GM13977 (cell line): ENCODE measurements around the gene RAB7A.
"Not testable (repeated sequence)": the region's sequence is repeated elsewhere in the genome, so short reads cannot be mapped to it uniquely, and the experiment has no call there.

Experiments used
- DNase-seq: peaks from one replicate; pipeline ENCODE4 v3.0.0; 2012; ENCODE audit warnings: low spot score
- in situ Hi-C: fragments of 300-500 bp; cut with MboI; formaldehyde crosslinking; loops from one replicate; pipeline ENCODE4 v1.12.0; 2022; ENCODE audit warnings: low sequenced_read_pairs, low pct_unique_long_range_greater_than_20kb, mixed read lengths, inconsistent platforms; ENCODE audit not compliant: unreplicated experiment
- TF ChIP-seq, protein P1 (sequence below): IDR thresholded peaks from 2 replicates; pipeline ENCODE4 v1.5.1; 2012; ENCODE audit warnings: mild to moderate bottlenecking, control low read depth; ENCODE audit not compliant: insufficient read depth; ENCODE audit errors: extremely low read depth, missing control alignments

The RAB7A gene

GRCh38 chr3:128823631-128824030 is 97.6 kb downstream of the RAB7A start:
- DNase-seq: no peak
- TF ChIP-seq, protein P1, sequence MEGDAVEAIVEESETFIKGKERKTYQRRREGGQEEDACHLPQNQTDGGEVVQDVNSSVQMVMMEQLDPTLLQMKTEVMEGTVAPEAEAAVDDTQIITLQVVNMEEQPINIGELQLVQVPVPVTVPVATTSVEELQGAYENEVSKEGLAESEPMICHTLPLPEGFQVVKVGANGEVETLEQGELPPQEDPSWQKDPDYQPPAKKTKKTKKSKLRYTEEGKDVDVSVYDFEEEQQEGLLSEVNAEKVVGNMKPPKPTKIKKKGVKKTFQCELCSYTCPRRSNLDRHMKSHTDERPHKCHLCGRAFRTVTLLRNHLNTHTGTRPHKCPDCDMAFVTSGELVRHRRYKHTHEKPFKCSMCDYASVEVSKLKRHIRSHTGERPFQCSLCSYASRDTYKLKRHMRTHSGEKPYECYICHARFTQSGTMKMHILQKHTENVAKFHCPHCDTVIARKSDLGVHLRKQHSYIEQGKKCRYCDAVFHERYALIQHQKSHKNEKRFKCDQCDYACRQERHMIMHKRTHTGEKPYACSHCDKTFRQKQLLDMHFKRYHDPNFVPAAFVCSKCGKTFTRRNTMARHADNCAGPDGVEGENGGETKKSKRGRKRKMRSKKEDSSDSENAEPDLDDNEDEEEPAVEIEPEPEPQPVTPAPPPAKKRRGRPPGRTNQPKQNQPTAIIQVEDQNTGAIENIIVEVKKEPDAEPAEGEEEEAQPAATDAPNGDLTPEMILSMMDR: no peak
- in situ Hi-C loops: no loop called here

DNA sequence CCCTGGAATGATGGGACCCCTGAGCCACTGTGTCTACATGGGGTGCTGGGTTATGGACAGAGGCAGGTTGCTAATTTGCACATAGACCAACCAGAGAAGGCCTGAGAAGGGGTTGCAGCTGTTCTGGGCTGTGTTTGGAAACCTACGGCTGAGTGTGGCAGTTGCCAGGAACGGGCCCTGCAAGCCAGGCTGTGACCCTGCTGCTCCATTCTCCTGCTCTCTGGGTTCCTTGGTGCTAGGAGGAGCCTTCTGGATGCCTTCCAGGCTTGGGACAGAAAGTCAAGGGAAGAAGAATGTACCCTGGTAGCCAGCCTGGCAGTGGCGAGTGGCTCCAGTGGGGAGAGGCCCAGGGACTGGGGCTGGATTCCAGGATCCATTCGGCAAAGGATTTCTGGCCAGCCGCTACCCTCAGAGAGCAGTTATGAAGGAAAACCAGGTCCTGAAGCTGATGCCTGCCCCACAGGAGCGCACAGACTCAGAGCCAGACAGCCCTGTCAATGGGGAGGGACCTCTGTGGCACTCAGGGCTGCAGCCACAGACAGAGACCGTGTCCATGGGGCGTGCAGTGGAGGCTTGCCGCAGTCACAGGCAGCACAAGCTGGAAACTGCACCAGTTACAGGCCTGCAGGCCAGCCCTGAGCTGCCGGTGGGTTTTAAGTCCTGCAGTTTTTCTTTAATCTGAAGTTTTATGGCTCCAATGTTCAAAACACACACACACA is 98.3 kb downstream of the RAB7A start:
- no peak for DNase-seq
- in situ Hi-C loops: no loop called here
- TF ChIP-seq, protein P1: no peak

DNA sequence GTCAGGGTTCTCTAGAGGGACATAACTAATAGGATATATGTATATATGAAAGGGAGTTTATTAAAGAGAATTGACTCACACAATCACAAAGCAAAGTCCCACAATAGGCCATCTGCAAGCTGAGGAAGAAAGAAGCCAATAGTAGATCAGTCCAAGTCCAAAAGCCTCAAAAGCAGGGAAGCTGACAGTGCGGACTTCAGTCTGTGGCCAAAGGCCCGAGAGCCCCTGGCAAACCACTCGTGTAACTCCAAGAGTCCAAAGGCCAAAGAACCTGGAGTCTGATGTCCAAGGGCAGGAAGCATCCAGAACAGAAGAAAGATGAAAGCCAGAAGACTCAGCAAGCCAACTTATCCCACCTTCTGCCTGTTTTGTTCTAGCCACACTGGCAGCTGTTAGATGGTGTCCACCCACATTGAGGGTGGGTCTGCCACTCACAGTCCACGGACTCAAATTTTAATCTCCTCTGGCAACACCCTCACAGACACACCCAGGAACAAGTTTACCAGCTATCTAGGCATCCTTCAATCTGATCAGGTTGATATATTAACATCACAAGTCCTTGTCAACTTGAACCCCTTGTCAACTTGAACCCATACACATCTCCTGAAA is 99.2 kb downstream of the RAB7A start:
- TF ChIP-seq, protein P1: no peak
- no peak for DNase-seq
- in situ Hi-C loops: no loop called here

GRCh38 chr3:128829087-128829486 is 103.1 kb downstream of the RAB7A start:
- in situ Hi-C loops, DNase-seq: not testable (repeated sequence)

DNA sequence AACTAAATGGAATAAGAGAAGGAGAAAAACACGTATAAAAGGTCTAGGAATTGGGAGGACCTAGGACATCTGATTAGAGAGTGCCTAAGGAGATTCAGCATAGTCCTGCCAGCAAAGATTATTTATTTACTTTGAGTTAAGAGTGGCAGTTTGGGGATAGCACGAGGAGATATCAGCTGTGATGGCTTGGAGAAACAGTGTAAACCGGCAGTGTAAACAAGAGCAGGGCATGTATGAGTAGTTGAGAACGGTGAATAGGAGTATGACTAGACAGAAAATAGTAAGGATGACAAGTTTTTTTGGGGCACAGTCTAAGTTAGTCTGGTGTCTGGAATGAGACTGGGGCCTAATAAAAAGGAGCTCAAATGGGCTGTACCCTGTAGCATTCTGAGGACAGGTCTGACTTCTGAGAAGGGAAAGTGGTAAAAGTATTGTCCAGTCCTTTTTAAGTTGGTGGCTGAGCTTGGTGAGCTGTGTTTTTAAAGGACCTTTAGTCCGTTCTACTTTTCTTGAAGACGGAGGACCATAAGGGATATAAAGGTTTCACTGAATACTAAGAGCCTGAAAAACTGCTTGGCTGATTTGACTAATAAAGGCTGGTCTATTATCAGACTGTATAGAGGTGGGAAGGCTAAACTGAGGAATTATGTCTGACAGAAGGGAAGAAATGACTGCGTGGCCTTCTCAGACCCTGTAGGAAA is 104.1 kb downstream of the RAB7A start:
- in situ Hi-C loops: not testable (repeated sequence)

GRCh38 chr3:128830762-128831161 is 104.8 kb downstream of the RAB7A start:
- in situ Hi-C loops, DNase-seq: not testable (repeated sequence)

More for the DNA sequence above, 104.1 kb downstream of the RAB7A start:
- DNase-seq: not testable (repeated sequence)

DNA sequence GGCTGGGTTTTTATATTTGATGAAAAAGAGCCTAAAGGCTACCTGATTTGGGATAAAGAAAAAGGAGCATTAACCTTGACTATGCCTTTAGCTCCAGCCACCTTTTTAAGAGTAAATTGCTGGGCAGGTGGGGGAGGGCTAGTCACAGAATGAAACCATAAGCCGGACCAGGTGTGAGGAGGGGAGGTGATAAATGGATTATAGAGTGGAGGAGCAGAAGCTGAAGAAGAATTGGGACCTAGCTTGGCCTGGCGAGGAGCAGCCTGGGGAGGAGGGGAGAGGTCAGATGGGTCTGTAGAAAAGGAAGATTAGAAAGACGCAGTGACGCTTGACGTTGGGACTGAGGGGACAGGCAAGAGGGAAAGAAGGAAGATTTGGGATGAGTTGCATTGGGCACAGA is 107.0 kb downstream of the RAB7A start:
- in situ Hi-C loops, DNase-seq: not testable (repeated sequence)

DNA sequence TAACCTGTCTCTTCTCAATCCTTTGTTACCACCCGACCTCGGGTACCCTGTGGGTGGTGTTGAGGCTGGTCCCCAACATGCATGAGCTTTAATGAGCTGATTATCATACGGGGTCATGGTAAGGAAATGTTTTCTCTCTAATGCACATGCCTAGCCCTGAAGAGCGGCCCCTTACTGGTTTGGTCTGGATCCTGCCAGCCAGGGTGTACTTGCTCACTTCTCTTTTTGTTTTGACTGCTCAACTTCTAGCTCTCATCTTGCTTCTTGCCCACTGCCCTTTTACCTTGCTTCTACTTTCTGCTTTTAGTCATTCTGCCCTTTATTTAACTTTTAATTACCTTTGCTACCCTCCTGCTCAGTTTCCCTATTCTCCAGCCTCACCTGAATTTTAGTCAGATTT is 109.1 kb downstream of the RAB7A start:
- DNase-seq: no peak
- TF ChIP-seq, protein P1: no peak
- in situ Hi-C loops: no loop called here
